SK-MEL-5 (cell line): ENCODE measurements around the gene PHF13. TPM values are rescaled to one million over a fixed set of nuclear protein-coding genes. Genes with fewer than 3 reads are reported as not detected.
A peak's percentile ranks its signal among the peaks of the same experiment; 100 is the strongest.

Source experiments
- DNase-seq: peaks from one replicate; pipeline ENCODE4 v3.0.0-alpha.2; 2016; ENCODE audit warnings: low read depth, low spot score
- in situ Hi-C: cut with HindIII; loops from 2 replicates; pipeline ENCODE4 v1.10.0; 2016; ENCODE audit warnings: low sequenced_read_pairs, high pct_unique_total_duplicates, low pct_unique_long_range_greater_than_20kb
- polyA plus RNA-seq, 2 experiments: library from polyadenylated mRNA; depleted of rRNA; stranded (reverse); fragments of >200 nt; gene quantifications; 2 replicates each; pipeline ENCODE4 v1.2.3, GENCODE V29; 2015
- total RNA-seq: library from RNA; depleted of rRNA; stranded (reverse); fragments of >200 nt; shearing (Covaris generic); gene quantifications from 2 replicates; pipeline ENCODE4 v1.2.3, GENCODE V29; 2014; rRNA removed

The PHF13 gene
- total RNA-seq = 7.1 and 7.4 TPM in 2 replicates
- 12.9 and 16.7 TPM in 2 replicates for polyA plus RNA-seq (2015; cell fraction: cytosol; rRNA removed)
- polyA plus RNA-seq (2015; cell fraction: nucleus; rRNA removed) = 7.9 and 10.0 TPM in 2 replicates

- DNase-seq = peak; percentile 97
- in situ Hi-C loops = no loop called here
Measured at GRCh38 chr1:6613361-6614018, at the start of gene PHF13. PHF13 (plus strand) TSS chr1:6613731; CDS start chr1:6614067, 336 bp downstream.

- no peak for DNase-seq
- in situ Hi-C loops = no loop called here
Measured at GRCh38 chr1:6569033-6569432, 44.5 kb upstream of the PHF13 start.

- in situ Hi-C loops = no loop called here
- DNase-seq = no peak
Measured at GRCh38 chr1:6570100-6570499, 43.4 kb upstream of the PHF13 start.

- in situ Hi-C loops = no loop called here
- no peak for DNase-seq
Measured at GRCh38 chr1:6570987-6571386, 42.5 kb upstream of the PHF13 start.

- in situ Hi-C loops = no loop called here
- DNase-seq = no peak
Measured at GRCh38 chr1:6572653-6573383, 40.7 kb upstream of the PHF13 start.

- in situ Hi-C loops = no loop called here
- DNase-seq = no peak
Measured at GRCh38 chr1:6574025-6574620, 39.4 kb upstream of the PHF13 start.

GRCh38 chr1:6574818-6575217 is 38.7 kb upstream of the PHF13 start:
- DNase-seq = no peak
- in situ Hi-C loops = no loop called here

GRCh38 chr1:6577831-6578525 is 35.6 kb upstream of the PHF13 start:
- in situ Hi-C loops = no loop called here
- DNase-seq = no peak

- in situ Hi-C loops = no loop called here
Measured at GRCh38 chr1:6578624-6579373, 34.7 kb upstream of the PHF13 start.

GRCh38 chr1:6579374-6580118 is 34.0 kb upstream of the PHF13 start, which contains the start of gene ZBTB48:
ZBTB48 (plus strand) TSS chr1:6579994; CDS start chr1:6580610, 616 bp downstream.
- in situ Hi-C loops = no loop called here

More at GRCh38 chr1:6578624-6579373, 34.7 kb upstream of the PHF13 start:
- DNase-seq = no peak

GRCh38 chr1:6580119-6580592 is 33.4 kb upstream of the PHF13 start:
- in situ Hi-C loops = no loop called here
- no peak for DNase-seq

More at GRCh38 chr1:6579374-6580118, 34.0 kb upstream of the PHF13 start, which contains the start of gene ZBTB48:
- DNase-seq = peak; percentile 96

GRCh38 chr1:6580593-6581409 is 32.7 kb upstream of the PHF13 start:
- no peak for DNase-seq
- in situ Hi-C loops = no loop called here

GRCh38 chr1:6581561-6582305 is 31.8 kb upstream of the PHF13 start:
- no peak for DNase-seq
- in situ Hi-C loops = no loop called here

- DNase-seq = no peak
- in situ Hi-C loops = no loop called here
Measured at GRCh38 chr1:6582370-6582769, 31.2 kb upstream of the PHF13 start.
